ENCODE data around the gene FOXE3. TPM values are rescaled to one million over a fixed set of nuclear protein-coding genes. Genes with fewer than 3 reads are reported as not detected.
A peak's percentile ranks its signal among the peaks of the same experiment; 100 is the strongest.

The FOXE3 gene
- total and polyA plus RNA-seq, 2 donors (not counting 3 experiments of a cell fraction or from before 2014, with no cell fraction given), result not detected

GRCh38 chr1:47436304-47436978, 20.4 kb downstream of the FOXE3 start:
- peaks cover 31 to 49% of the 10 kb centered on the region in 2 experiments for H3K27me3 ChIP-seq (ENCODE audit: control insufficient read depth in 2 of 2, insufficient read depth in 2 of 2, low read length in 2 of 2)
- peaks cover 24% of the 10 kb centered on the region for H3K4me1 ChIP-seq (ENCODE audit: control insufficient read depth, extremely low read depth, insufficient read depth, low read length)
- dilution Hi-C loops (cut with MboI; ENCODE audit: extremely low pct_ligation_motif_present, low sequenced_read_pairs) (no loop called here), intact Hi-C loops (cut with micrococcal nuclease) (loop anchor here (1.0 to 2.0 kb wide), 5 partner anchors 96 to 290 kb away; partner anchors contain the start of gene STIL)
- peak overlapping the region; percentile 55 to 71 (median 57) for H3K4me3 ChIP-seq (replicated peaks in 1 of 3; ENCODE audit: insufficient read depth in 1 of 3, low read depth in 1 of 3, low read length in 3 of 3)
- H2AFZ ChIP-seq (ENCODE audit: low read depth, low read length), result peak overlapping the region; percentile 97
- H3K27ac ChIP-seq (ENCODE audit: insufficient read depth, low read depth, low read length), result no peak overlapping the region
- peak overlapping the region; percentile 49 for H3K9ac ChIP-seq (replicated peaks; ENCODE audit: extremely low read depth, insufficient read depth, low read length)
- FAIRE-seq (peak; percentile 88), DNase-seq (ENCODE audit: low read depth, low spot score) (peak; percentile 77)
- peak overlapping the region; percentile 67 for H3K4me2 ChIP-seq (ENCODE audit: insufficient read depth, low read length)
- no peaks in the 10 kb centered on the region for H3K9me1 ChIP-seq (replicated peaks; ENCODE audit: control insufficient read depth, extremely low read depth, insufficient read depth, low read length)
- H4K20me1 ChIP-seq (replicated peaks; ENCODE audit: control insufficient read depth, extremely low read depth, insufficient read depth, low read length), result no peaks in the 10 kb centered on the region
- TF ChIP-seq MAX (IDR thresholded peaks at IDR 0.05; ENCODE audit: insufficient read depth, insufficient read length) (no peak), JUN (IDR thresholded peaks at IDR 0.05; ENCODE audit: borderline replicate concordance, insufficient read depth, insufficient read length, low read depth) (no peak), EZH2 (IDR thresholded peaks at IDR 0.05; ENCODE audit: borderline replicate concordance, low read depth, low read length, severe bottlenecking) (peak; percentile 13), POLR2A (IDR thresholded peaks at IDR 0.05; ENCODE audit: low read depth, low read length) (peak; percentile 4), CTCF (IDR thresholded peaks at IDR 0.05; ENCODE audit: extremely low read depth in 1 of 2, insufficient read depth in 1 of 2, low read depth in 1 of 2, low read length in 2 of 2) (peak; percentile 98 to 100)
- POLR2A ChIA-PET, result interaction anchor here (1.0 kb wide), 1 partner anchor 290 kb away, joined by 3 read pairs; no protein-coding TSS in a partner anchor
- H3K9me3 ChIP-seq (replicated peaks; ENCODE audit: control insufficient read depth, insufficient read depth, low read length), result no peaks in the 10 kb centered on the region
- BruUV-seq (replicated peaks), result TSS peak; percentile 29
- CTCF ChIA-PET, result interaction anchor here (0.5 to 12.3 kb wide), 29 partner anchors 13 to 559 kb away, joined by 3 to 691 read pairs (median 5); no protein-coding TSS in a partner anchor
- no peaks in the 10 kb centered on the region for H3K79me2 ChIP-seq (ENCODE audit: control insufficient read depth, insufficient read depth, low read length)
- H3K36me3 ChIP-seq (ENCODE audit: control insufficient read depth in 2 of 2, extremely low read depth in 1 of 2, insufficient read depth in 2 of 2, low read length in 2 of 2), result no peaks in the 10 kb centered on the region

Data from endothelial cell of umbilical vein (primary cell).